Spleen (tissue), 11 donors: Measurements from ENCODE around the gene PACSIN2. TPM values are rescaled to one million over a fixed set of nuclear protein-coding genes. Genes with fewer than 3 reads are reported as not detected.
"Not testable (repeated sequence)": the region's sequence is repeated elsewhere in the genome, so short reads cannot be mapped to it uniquely, and the experiment has no call there.

ENCODE experiments used
- DNase-seq: peaks from one replicate; pipeline ENCODE4 v3.0.0-alpha.2; 2020
- H3K27ac ChIP-seq, 8 donors: fragments of 200-600 bp; sonication (generic) in 7 of 8; 1 replicate in 4 of 8; 2 replicates in 4 of 8; pipeline versions ENCODE4 v1.5.0 to v1.8.0; 2016 to 2021; ENCODE audit warnings: inconsistent platforms in 4 of 8, mild to moderate bottlenecking in 4 of 8, moderate library complexity in 1 of 8
- H3K27me3 ChIP-seq, 7 donors: fragments of 200-600 bp; sonication (generic) in 6 of 7; replicated peaks in 1 of 7; 1 replicate in 4 of 7; 2 replicates in 3 of 7; pipeline versions ENCODE4 v1.5.0 to v1.8.0; 2016 to 2021; ENCODE audit warnings: inconsistent platforms in 3 of 7, mild to moderate bottlenecking in 1 of 7
- H3K36me3 ChIP-seq, 6 donors: fragments of 200-600 bp; sonication (generic) in 5 of 6; 1 replicate in 4 of 6; 2 replicates in 2 of 6; pipeline versions ENCODE4 v1.5.0 to v1.8.0; 2016 to 2021; ENCODE audit warnings: inconsistent platforms in 2 of 6
- H3K4me1 ChIP-seq, 6 donors: fragments of 200-600 bp; sonication (generic) in 5 of 6; 1 replicate in 3 of 6; 2 replicates in 3 of 6; pipeline versions ENCODE4 v1.5.0 to v1.8.0; 2016 to 2021; ENCODE audit warnings: inconsistent platforms in 3 of 6
- H3K4me3 ChIP-seq, 8 donors: fragments of 200-600 bp; sonication (generic) in 7 of 8; 1 replicate in 4 of 8; 2 replicates in 4 of 8; pipeline versions ENCODE4 v1.5.0 to v1.8.0; 2016 to 2021; ENCODE audit warnings: inconsistent platforms in 4 of 8, mild to moderate bottlenecking in 4 of 8, moderate library complexity in 2 of 8
- H3K9me3 ChIP-seq, 8 donors: fragments of 200-600 bp; sonication (generic) in 7 of 8; 1 replicate in 4 of 8; 2 replicates in 4 of 8; pipeline versions ENCODE4 v1.5.0 to v1.8.0; 2016 to 2021; ENCODE audit warnings: inconsistent platforms in 4 of 8
- CTCF ChIP-seq, 11 experiments: fragments of 200-600 bp in 7 of 11; fragments of 450-650 bp in 4 of 11; sonication (generic) in 4 of 11; IDR thresholded peaks in 8 of 11; conservative IDR thresholded peaks in 3 of 11; 1 replicate in 7 of 11; 2 replicates in 4 of 11; pipeline versions ENCODE4 v1.4.0 to v1.8.0; 2016 to 2021; ENCODE audit warnings: antibody characterized with exemption in 11 of 11, inconsistent platforms in 4 of 11, mild to moderate bottlenecking in 1 of 11
- POLR2A ChIP-seq, 3 donors: fragments of 450-650 bp; IDR thresholded peaks; one replicate each; pipeline ENCODE4 v1.5.1; 2017; ENCODE audit warnings: antibody characterized with exemption in 3 of 3, mild to moderate bottlenecking in 1 of 3
- POLR2AphosphoS5 ChIP-seq, 3 donors: sonication (generic); formaldehyde crosslinking; IDR thresholded peaks; one replicate each; pipeline ENCODE4 v1.5.1; 2017; ENCODE audit warnings: antibody characterized with exemption in 3 of 3
- WGBS, 5 donors: extraction: QIAGEN DNeasy Blood & Tissue Kit in 3 of 5; methylation state at CpG; one replicate each; pipeline versions ENCODE4 v1.1.5 to v1.1.7; 2013 to 2018; 5-methylcytosine and 5-hydroxymethylcytosine counted together
- intact Hi-C: fragments of 100-400 bp; cut with DNase I; formaldehyde crosslinking; loops from one replicate; pipeline ENCODE4 v1.15.0; 2023; ENCODE audit warnings: low total_unique reads
- polyA plus RNA-seq, 3 donors: library from polyadenylated mRNA; stranded (reverse); fragments of 200-250 nt; gene quantifications; one replicate each; pipeline ENCODE4 v1.2.1, GENCODE V29; 2013
- total RNA-seq, 7 donors: library from RNA; depleted of rRNA in 3 of 7; stranded (reverse); fragments of >200 nt in 3 of 7; fragmentation: NEBNext Ultra II Directional in 4 of 7; extraction: Animal tissue kit (Norgen Biotek cat#: 25700) in 4 of 7; gene quantifications; one replicate each; pipeline versions ENCODE4 v1.1.0 to v1.2.1, GENCODE V29; 2016 to 2021
- donor health status: healthy with polysubstance abuse.
- donor health status: DM: no; HTN: no; CAD: no; lungs with moderate emphysema.
- donor health status: DM: no; HTN: no; CAD: no.
- donor health status: Bipolar disorder and iron deficiency.
- donor health status: healthy.
- donor health status: DM: no; HTN: no; CAD: no.
- donor health status: DM: yes; HTN: yes; CAD: no.

The PACSIN2 gene
- total and polyA plus RNA-seq, 10 donors, result 24.2 to 98.1 (median 64.2) TPM

DNA sequence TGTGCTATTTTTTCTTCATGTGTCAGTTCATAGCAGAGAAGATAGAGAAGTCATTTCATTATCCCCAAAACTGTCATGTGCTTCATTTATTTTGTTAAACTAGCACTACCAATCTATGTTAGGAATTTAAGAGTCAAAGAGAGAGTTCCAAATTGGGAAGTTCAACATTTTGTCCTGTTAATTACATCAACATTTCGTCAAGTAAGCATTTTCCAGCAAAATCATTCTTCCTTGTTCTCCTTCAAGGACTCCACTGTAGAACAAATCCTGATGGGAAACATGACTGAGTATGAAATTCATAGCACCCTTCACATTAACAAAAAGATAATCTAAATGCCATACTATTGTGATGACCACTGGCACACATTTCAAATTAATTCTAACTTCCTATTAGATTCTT, 59.1 kb downstream of the PACSIN2 start:
- DNase-seq, result no peak
- peak overlapping the region in 1 of 8 donors; percentile 21 for H3K27ac ChIP-seq
- no peaks in the 10 kb centered on the region for H3K27me3 ChIP-seq
- WGBS, 5 donors, result 83 to 93% (median 91%) methylated on average over 1 of the region's 1 CpG
- no peaks in the 10 kb centered on the region for H3K9me3 ChIP-seq
- peaks cover 14 to 70% (median 26%) of the 10 kb centered on the region in 6 donors for H3K4me1 ChIP-seq
- H3K36me3 ChIP-seq, result peaks cover 0 to 6% (median 0%) of the 10 kb centered on the region in 6 donors
- TF ChIP-seq POLR2AphosphoS5 (IDR thresholded peaks at IDR 0.05), result no peak
- TF ChIP-seq CTCF (IDR thresholded peaks at IDR 0.05 in 8 of 11, conservative IDR thresholded peaks at IDR 0.05 in 3 of 11), result no peak
- no peak for TF ChIP-seq POLR2A (IDR thresholded peaks at IDR 0.05)
- H3K4me3 ChIP-seq, result no peak overlapping the region
- intact Hi-C loops, result no loop called here

DNA sequence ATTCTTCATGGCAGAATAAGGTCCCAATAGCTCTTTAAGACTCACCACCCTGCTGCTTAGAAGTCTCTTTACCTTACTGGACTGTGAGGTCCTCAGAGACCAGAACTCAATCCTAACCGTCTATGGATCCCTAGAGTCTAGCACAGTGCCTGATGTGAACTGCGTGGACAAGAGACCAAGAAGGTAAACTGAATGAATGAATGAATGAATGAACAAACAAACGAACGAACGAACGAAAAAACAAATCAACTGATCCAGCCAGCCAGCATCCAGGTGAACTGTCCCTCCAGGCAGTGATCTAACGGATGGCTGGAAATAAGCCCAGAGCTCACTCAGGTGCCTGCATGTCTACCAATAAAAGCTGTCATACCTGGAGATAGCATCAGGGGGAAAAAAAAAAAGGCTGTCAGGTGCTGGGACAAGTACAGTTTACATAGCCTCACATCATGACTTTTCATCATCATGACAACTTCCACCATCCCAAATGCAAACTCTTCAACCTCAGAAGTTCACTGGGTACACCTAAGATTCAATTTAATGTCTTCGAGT, 59.8 kb downstream of the PACSIN2 start:
- no peak overlapping the region for H3K27ac ChIP-seq
- intact Hi-C loops, result no loop called here
- WGBS, 5 donors, result 92 to 98% (median 97%) methylated on average over 8 of the region's 8 CpGs
- H3K27me3 ChIP-seq, result no peaks in the 10 kb centered on the region
- no peaks in the 10 kb centered on the region for H3K9me3 ChIP-seq
- TF ChIP-seq POLR2AphosphoS5 (IDR thresholded peaks at IDR 0.05) (no peak), POLR2A (IDR thresholded peaks at IDR 0.05) (no peak), CTCF (IDR thresholded peaks at IDR 0.05 in 8 of 11, conservative IDR thresholded peaks at IDR 0.05 in 3 of 11) (no peak)
- DNase-seq, result no peak
- H3K36me3 ChIP-seq, result peaks cover 0 to 6% (median 0%) of the 10 kb centered on the region in 6 donors
- H3K4me3 ChIP-seq, result no peak overlapping the region
- peaks cover 7 to 64% (median 19%) of the 10 kb centered on the region in 6 donors for H3K4me1 ChIP-seq

DNA sequence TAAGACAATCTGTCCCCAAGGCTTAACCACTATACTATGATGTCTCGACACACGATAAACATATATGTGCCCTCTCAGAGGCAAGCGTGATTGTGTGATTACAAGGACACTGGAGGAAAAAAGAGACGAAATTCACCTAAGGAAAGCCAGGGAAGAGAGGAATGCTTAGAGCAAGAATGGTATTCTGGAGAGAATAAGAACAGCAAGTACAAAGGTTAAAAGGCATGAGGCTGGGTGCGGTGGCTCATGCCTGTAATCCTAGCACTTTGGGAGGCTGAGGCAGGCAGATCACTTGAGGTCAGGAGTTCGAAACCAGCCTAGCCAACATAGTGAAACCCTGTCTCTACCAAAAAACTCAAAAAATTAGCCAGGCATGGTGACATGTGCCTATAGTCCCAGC, 61.2 kb downstream of the PACSIN2 start:
- 93 to 97% (median 95%) methylated on average over 6 of the region's 6 CpGs for WGBS, 5 donors
- H3K4me3 ChIP-seq, H3K36me3 ChIP-seq, intact Hi-C loops, H3K27ac ChIP-seq, DNase-seq, H3K27me3 ChIP-seq, H3K9me3 ChIP-seq: not testable (repeated sequence)
- H3K4me1 ChIP-seq, result peaks cover 0 to 61% (median 9%) of the 10 kb centered on the region in 6 donors

DNA sequence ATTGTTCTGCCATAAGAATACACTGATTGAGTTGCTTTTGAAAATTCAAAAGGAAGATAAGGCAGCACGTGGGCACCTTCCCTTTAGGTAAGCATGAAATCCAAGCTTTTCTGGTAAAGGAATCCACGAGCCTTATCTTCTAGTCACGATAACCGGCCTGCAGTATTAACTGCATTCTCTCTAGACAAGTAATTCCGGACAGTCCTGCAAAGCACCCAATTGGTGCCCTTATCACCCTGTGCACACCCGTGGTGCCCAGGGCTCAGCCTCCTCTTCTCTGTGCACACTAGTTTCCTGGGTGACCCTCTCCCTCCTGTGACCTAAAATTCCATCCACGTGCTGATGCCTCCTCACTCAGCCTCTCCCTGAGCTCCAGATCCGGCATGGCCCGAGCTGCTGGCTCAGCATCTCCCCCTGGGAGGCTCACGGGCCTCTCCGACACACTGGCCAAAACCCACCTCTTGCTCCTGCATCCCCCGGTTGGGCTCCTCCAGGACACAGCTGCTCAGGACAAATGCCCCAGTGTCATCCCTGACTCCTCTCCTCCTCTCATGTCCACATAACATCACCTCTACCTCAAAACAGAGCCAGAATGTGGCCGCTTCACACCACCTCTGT, 63.7 kb downstream of the PACSIN2 start:
- peaks cover 0 to 10% (median 0%) of the 10 kb centered on the region in 6 donors for H3K36me3 ChIP-seq
- peaks cover 0 to 62% (median 18%) of the 10 kb centered on the region in 6 donors for H3K4me1 ChIP-seq
- DNase-seq, result no peak
- H3K27me3 ChIP-seq, result no peaks in the 10 kb centered on the region
- intact Hi-C loops, result no loop called here
- no peak overlapping the region for H3K27ac ChIP-seq
- 86 to 94% (median 92%) methylated on average over 13 of the region's 13 CpGs for whole genome bisulfite sequencing, 5 donors
- TF ChIP-seq POLR2A (IDR thresholded peaks at IDR 0.05) (no peak), CTCF (IDR thresholded peaks at IDR 0.05 in 8 of 11, conservative IDR thresholded peaks at IDR 0.05 in 3 of 11) (no peak), POLR2AphosphoS5 (IDR thresholded peaks at IDR 0.05) (peak in 1 of 3 donors; percentile 47)
- no peak overlapping the region for H3K4me3 ChIP-seq
- no peaks in the 10 kb centered on the region for H3K9me3 ChIP-seq
